DOHH2 (cell line): ENCODE data around the gene RGS9.

ENCODE experiments used
- CTCF ChIP-seq: fragments of 200-600 bp; sonication (generic); IDR thresholded peaks from one replicate; pipeline ENCODE4 v1.5.1; 2014; ENCODE audit warnings: antibody characterized with exemption, mild to moderate bottlenecking, low read depth, low read length; ENCODE audit not compliant: poor library complexity, severe bottlenecking
- EZH2phosphoT487 ChIP-seq: fragments of 200-600 bp; sonication (generic); IDR thresholded peaks from 2 replicates; pipeline ENCODE4 v1.6.1; 2017; ENCODE audit warnings: borderline replicate concordance, mild to moderate bottlenecking, antibody characterized with exemption, low read length, moderate library complexity, mixed read lengths

- TF ChIP-seq CTCF (no peak), EZH2phosphoT487 (no peak)
Observed at GRCh38 chr17:65130832-65131231, 6.3 kb upstream of the RGS9 start.
